ENCODE results near the gene IGDCC3. TPM values are rescaled to one million over a fixed set of nuclear protein-coding genes. Genes with fewer than 3 reads are reported as not detected.

Gene IGDCC3
- total RNA-seq, 1 donor from 2014 or later, result 125 TPM

DNA sequence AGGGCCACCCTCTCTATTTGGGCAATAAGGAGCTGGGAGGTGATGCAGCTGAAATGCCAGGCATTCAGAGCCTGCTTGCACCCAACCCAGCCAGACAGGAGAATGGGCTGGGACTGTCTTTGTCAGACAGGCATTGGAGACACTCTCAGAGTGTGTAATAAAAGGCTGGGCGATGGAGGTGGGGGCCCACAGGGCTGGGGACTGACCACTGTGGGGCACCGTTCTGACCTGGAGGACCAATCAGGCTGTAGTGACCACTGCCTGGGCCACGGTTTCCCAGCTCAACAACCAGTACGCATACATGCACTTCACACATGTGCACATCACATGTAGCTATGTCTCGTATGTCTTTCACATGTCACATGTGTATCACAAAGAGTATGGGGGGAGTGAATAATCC, 5.7 kb upstream of the IGDCC3 start:
- Mint-ChIP-seq H3K9me3 (ENCODE audit: low read depth) (no peaks in the 10 kb centered on the region), H3K27ac (no peak overlapping the region), H3K4me3 (ENCODE audit: low read depth) (no peak overlapping the region), H3K36me3 (ENCODE audit: insufficient read depth) (peaks cover 2% of the 10 kb centered on the region), H3K4me1 (ENCODE audit: low read depth) (peaks cover 17% of the 10 kb centered on the region), H3K27me3 (peaks cover 9% of the 10 kb centered on the region)
- TF ChIP-seq CTCF (IDR thresholded peaks at IDR 0.05; ENCODE audit: unreplicated experiment), result no peak
- no peak for DNase-seq (ENCODE audit: low spot score, unreplicated experiment)

- Mint-ChIP-seq H3K4me3 (ENCODE audit: low read depth) (no peak overlapping the region), H3K27ac (no peak overlapping the region), H3K27me3 (peaks cover 9% of the 10 kb centered on the region), H3K9me3 (ENCODE audit: low read depth) (no peaks in the 10 kb centered on the region), H3K36me3 (ENCODE audit: insufficient read depth) (peaks cover 2% of the 10 kb centered on the region), H3K4me1 (ENCODE audit: low read depth) (peaks cover 19% of the 10 kb centered on the region)
- DNase-seq (ENCODE audit: low spot score, unreplicated experiment), result no peak
- no peak for TF ChIP-seq CTCF (IDR thresholded peaks at IDR 0.05; ENCODE audit: unreplicated experiment)
These were observed 5.1 kb upstream of the IGDCC3 start for GRCh38 chr15:65382921-65383320.

GRCh38 chr15:65382146-65382491, 4.3 kb upstream of the IGDCC3 start:
- TF ChIP-seq CTCF (IDR thresholded peaks at IDR 0.05; ENCODE audit: unreplicated experiment), result no peak
- Mint-ChIP-seq H3K9me3 (ENCODE audit: low read depth) (no peaks in the 10 kb centered on the region), H3K27ac (no peak overlapping the region), H3K27me3 (peaks cover 9% of the 10 kb centered on the region), H3K36me3 (ENCODE audit: insufficient read depth) (peaks cover 2% of the 10 kb centered on the region), H3K4me3 (ENCODE audit: low read depth) (no peak overlapping the region), H3K4me1 (ENCODE audit: low read depth) (peaks cover 19% of the 10 kb centered on the region)
- DNase-seq (ENCODE audit: low spot score, unreplicated experiment), result no peak

DNA sequence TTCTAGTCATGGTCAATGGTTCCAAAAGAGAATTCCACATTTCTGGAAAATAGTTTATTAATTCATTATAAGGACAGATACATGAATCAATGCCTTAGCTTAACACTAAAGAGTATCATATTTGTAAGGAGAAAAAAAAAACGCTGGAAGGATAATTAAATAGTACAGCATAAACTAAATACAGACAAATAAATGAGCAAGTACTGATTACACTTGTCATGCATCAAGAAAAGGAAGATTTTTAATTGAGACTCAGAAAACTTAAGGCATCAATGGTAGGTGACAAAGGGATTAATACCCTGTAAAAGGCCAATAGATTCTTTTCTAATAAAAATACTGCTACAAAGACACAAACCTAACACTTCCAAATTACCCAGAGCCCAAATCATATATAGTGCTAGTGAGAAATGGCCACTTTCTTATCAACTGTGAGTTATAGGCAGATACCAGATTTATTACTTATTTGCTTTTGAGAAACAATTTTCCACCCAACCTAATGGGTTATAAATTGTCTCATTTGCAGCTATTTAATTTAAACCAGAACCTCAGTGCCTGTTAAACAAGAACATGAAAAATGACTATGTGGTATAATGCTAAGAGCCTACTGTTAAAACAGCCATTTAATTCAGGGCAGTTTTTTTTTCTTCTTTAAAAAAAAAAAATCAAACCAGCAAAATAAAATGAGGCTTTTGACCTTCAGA, 3.8 kb upstream of the IGDCC3 start:
- H3K27ac Mint-ChIP-seq, result no peak overlapping the region

DNA sequence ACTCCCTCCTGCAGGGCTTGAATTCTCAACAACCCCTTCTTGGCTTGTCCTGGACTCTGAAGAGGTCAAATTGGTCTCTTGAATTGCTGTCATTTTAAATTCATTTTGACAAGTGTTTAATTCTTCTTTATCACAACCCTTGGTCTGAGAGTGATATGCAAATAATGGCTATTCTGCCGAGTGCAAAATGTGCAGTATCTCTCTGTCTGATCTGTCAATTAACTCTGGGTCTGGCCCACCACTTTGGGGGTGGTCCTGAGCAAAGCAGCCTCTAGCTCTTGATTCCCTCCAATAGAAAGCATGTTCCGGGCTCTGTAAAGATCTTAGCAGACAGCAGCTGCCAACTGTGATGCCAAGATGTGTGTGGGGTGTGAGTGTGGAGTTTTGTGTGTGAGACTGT, 2.2 kb upstream of the IGDCC3 start:
- Mint-ChIP-seq H3K27ac (no peak overlapping the region), H3K4me1 (ENCODE audit: low read depth) (peaks cover 31% of the 10 kb centered on the region), H3K4me3 (ENCODE audit: low read depth) (no peak overlapping the region), H3K36me3 (ENCODE audit: insufficient read depth) (peaks cover 4% of the 10 kb centered on the region), H3K27me3 (peaks cover 16% of the 10 kb centered on the region), H3K9me3 (ENCODE audit: low read depth) (no peaks in the 10 kb centered on the region)
- TF ChIP-seq CTCF (IDR thresholded peaks at IDR 0.05; ENCODE audit: unreplicated experiment), result no peak
- DNase-seq (ENCODE audit: low spot score, unreplicated experiment), result no peak

More for the DNA sequence above, 3.8 kb upstream of the IGDCC3 start:
- Mint-ChIP-seq H3K4me1 (ENCODE audit: low read depth) (peaks cover 24% of the 10 kb centered on the region), H3K36me3 (ENCODE audit: insufficient read depth) (peaks cover 2% of the 10 kb centered on the region), H3K4me3 (ENCODE audit: low read depth) (no peak overlapping the region), H3K27me3 (peaks cover 12% of the 10 kb centered on the region), H3K9me3 (ENCODE audit: low read depth) (no peaks in the 10 kb centered on the region)
- DNase-seq (ENCODE audit: low spot score, unreplicated experiment), result no peak
- no peak for TF ChIP-seq CTCF (IDR thresholded peaks at IDR 0.05; ENCODE audit: unreplicated experiment)

Measured in progenitor cell of endocrine pancreas (in vitro differentiated cells).